GM21529 (cell line): ENCODE results near the gene METTL1.
"Not testable (repeated sequence)": the region's sequence is repeated elsewhere in the genome, so short reads cannot be mapped to it uniquely, and the experiment has no call there.

Experiments used
- ATAC-seq: cut with Tn5 transposase; IDR thresholded peaks from one replicate; pipeline ENCODE4 v1.9.1; 2021; ENCODE audit not compliant: unreplicated experiment

METTL1 gene

DNA sequence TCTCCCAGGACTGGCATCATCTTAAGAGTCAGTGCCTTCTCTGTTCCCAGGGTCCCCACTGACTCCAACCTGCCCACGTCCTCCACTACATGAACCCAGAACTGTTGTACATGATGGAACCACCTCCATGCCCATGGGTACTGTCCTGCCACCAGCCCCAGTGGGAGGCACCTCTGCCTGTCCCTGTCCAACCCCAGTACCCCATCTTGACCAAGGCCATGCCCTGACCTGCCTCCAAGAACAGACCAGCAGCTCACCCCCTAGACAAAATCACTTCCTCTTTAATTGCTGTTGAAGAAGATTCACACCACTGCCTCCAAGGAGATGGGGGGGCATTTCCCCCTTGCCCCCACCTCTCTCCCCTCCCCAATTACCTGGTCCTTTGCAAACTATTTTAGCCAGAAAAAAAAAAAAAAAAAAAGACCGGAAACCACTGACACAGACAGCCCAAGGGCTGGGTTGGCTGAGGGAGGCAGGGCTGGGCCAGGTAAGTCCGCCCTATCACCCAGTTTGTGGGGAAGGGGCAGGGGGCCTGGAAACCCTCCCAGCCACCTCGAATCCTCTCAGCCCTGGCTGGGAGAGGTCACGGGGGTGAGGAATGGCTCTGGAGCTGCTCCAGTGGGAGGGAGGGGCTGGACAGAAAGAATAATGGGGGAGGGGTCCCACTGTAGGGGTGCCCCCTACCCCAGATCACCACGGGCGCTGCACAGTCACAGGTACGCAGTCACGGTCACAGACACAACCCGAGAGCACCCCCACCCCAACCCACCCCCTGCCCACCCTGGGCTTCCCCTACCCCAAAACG lies 46.8 kb downstream of the METTL1 start:
- ATAC-seq = no peak

- no peak for ATAC-seq
Observed at GRCh38 chr12:57724003-57724935, 47.6 kb downstream of the METTL1 start.

- ATAC-seq = no peak
Observed at GRCh38 chr12:57723630-57723962, 48.3 kb downstream of the METTL1 start.

DNA sequence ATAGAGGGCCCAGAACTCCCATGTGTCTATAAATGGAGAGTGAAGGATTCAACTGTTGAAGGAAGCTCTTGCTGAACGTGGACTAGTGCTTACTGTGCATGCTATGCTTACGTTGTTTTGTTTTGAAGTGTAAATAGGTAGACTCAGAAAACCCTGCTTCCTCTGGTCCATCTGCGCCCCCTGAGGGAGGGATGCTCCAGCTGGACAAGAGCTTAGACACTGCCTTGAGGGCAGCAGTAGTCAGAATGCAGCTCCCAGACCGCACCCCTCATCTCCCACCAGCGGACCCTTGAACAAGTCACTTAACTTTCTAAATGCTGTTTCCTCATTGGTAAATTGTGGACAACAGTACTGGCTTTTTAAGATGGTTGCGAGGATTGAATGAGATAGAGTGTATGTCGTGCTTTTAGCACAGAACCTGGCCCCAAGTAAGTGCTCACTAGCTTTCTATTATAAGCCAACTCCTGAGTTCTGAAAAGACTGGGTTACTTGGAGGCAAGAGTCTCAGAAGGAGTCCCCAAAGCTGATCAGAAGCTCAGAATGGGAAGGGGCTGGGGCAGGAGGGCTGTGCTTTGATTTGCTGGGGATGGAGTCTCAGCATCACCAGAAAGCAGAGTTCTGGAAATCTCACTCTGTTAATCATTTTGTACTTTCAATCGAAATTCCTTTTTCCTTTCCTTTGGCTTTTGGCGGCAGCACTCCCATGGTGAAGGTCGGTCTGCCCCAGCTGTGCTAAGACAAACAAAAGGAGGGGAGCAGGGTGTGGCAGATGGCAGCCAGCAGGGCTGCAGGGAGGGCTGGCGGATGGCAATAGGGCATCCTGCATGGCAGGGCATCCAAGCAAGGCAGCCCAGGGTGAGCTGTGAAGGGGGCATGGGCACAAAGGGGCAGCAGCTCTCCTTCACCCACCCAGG lies 48.9 kb downstream of the METTL1 start:
- no peak for ATAC-seq

GRCh38 chr12:57721846-57722608 lies 49.9 kb downstream of the METTL1 start:
- ATAC-seq = not testable (repeated sequence)

DNA sequence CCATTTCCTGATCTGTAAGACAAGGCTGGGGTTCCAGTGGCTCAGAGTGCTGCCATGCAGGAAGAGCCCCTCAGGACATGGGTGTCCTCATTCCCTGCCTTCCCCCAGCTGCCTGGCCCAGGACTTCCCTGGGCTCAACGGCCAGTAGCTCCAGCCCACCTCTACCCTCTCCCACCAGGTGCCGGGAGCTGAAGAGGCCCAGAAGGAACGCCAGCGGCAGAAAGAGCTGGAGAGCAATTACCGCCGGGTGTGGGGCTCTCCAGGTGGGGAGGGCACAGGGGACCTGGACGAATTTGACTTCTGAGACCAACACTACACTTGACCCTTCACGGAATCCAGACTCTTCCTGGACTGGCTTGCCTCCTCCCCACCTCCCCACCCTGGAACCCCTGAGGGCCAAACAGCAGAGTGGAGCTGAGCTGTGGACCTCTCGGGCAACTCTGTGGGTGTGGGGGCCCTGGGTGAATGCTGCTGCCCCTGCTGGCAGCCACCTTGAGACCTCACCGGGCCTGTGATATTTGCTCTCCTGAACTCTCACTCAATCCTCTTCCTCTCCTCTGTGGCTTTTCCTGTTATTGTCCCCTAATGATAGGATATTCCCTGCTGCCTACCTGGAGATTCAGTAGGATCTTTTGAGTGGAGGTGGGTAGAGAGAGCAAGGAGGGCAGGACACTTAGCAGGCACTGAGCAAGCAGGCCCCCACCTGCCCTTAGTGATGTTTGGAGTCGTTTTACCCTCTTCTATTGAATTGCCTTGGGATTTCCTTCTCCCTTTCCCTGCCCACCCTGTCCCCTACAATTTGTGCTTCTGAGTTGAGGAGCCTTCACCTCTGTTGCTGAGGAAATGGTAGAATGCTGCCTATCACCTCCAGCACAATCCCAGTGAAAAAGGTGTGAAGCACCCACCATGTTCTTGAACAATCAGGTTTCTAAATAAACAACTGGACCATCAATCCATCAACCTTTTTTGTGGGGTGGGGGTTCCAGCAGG lies 51.0 kb downstream of the METTL1 start:
- ATAC-seq = no peak

GRCh38 chr12:57719777-57720605 lies 51.9 kb downstream of the METTL1 start:
- no peak for ATAC-seq

DNA sequence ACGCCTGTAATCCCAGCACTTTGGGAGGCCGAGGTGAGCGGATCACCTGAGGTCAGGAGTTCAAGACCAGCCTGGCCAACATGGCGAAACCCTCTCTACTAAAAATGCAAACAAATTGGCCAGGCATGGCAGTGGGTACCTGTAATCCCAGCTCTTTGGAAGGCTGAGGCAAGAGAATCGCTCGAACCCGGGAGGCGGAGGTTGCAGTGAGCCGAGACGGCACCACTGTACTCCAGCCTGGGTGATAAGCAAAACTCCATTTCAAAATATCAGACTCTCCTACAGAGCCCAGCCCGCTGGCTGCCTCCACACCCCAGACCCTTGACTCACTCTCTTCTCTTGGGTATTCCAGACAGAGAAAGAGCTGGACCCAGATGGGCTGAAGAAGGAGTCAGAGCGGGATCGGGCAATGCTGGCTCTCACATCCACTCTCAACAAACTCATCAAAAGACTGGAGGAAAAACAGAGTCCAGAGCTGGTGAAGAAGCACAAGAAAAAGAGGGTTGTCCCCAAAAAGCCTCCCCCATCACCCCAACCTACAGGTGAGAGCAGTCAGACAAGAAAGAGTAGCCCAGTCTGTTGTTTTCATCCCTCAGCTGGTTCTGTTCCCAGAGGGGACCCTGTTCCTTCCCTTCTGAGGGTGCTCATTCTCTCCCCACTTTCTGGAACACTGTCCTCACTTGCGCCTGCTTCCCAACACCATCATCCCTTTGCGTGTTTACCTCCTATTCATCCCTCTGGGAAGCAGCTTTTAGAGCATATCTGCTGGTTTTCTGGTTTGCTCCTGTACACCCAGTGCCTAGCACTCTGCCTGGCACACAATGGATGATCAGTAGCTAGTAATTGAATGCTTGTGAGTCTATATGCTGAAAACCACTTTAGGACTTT lies 53.0 kb downstream of the METTL1 start:
- ATAC-seq = no peak
